ENCODE results near the gene KRTAP10-6.

KRTAP10-6 gene

DNA sequence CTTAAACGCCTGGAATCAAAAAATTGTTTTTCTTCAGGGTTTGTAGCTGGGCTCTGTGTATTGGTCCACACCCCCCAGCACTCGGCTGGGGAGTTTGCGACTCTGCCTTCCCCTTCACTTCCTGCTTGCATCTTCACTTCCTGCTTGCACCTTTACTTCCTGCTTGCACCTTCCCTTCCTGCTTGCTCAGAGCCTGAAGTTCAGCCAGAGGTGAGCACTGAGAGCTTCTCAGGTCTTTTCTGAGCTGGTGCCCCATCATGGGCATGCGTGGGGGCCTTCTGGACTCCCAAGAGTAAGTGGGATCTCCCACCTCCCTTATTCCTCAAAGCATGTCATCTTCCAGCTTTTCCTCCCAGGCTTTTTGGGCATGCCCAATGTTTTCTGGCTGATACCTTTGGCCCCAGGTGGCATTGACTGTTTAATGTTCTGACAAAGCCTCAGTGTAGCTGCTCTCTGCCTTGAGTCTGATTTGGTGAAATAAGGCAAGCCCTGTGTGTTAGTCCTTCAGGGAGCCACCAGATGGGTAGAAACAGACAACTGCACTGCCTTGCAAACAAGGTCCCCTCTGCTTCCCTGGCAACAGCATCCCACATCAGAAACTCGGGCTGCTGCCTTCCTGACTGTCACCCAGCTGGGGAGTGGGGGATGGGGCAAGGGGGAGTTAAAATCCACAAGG is 44.5 kb downstream of the KRTAP10-6 start:
- TF ChIP-seq CTCF (IDR thresholded peaks at IDR 0.05; ENCODE audit: control insufficient read depth, insufficient read depth, low read depth, low read length, missing control alignments): no peak
- H3K4me3 ChIP-seq (ENCODE audit: control insufficient read depth, low read depth, low read length): no peak overlapping the region
- no peak for DNase-seq (ENCODE audit: low read depth)

DNA sequence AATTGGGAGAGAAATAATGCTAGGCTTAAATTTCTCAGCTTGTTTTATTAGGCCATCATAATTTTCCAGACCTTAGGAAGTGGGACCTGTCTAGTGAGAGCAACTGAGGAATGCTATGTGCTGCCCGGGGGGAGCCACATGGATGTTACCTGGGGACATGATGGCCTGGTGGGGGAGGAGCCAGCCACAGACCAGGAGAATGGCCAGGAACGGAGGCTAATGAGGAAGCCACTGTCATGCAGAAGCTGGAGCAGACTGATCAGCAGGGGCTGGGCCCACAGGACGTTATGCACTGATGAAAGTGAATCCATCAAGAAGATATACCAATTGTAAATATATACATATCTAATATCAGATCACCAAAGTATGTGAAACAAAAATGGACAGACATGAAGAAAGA is 47.7 kb downstream of the KRTAP10-6 start:
- H3K4me3 ChIP-seq (ENCODE audit: control insufficient read depth, low read depth, low read length): no peak overlapping the region
- TF ChIP-seq CTCF (IDR thresholded peaks at IDR 0.05; ENCODE audit: control insufficient read depth, insufficient read depth, low read depth, low read length, missing control alignments): no peak
- no peak for DNase-seq (ENCODE audit: low read depth)

DNA sequence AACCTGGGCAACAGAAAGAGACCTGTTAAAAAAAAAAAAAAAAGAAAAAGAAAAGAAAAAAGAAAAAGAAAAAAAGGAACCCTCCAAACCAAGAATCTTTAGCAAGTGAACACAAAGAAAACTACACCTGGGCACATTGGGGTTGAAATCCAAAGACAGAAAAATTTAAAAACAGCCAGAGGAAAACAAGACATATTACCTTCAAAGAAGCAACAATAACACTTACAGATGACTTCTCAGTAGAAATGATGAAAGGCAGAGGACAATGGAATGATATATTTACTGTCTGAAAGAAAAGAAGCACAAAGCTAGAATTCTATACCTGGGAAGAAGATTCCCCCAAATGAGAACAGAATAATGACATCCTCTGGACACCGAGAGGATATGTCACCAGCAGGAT is 49.6 kb downstream of the KRTAP10-6 start:
- TF ChIP-seq CTCF (IDR thresholded peaks at IDR 0.05; ENCODE audit: control insufficient read depth, insufficient read depth, low read depth, low read length, missing control alignments): no peak
- no peak overlapping the region for H3K4me3 ChIP-seq (ENCODE audit: control insufficient read depth, low read depth, low read length)
- DNase-seq (ENCODE audit: low read depth): no peak

Measured in AG09309 (cell line).